HG03354 (cell line): Measurements from ENCODE around the gene ACTN4.

Experiments
- ATAC-seq: cut with Tn5 transposase; IDR thresholded peaks from one replicate; pipeline ENCODE4 v1.9.1; 2021; ENCODE audit warnings: mild to moderate bottlenecking; ENCODE audit not compliant: unreplicated experiment, poor library complexity, severe bottlenecking

Gene ACTN4

DNA sequence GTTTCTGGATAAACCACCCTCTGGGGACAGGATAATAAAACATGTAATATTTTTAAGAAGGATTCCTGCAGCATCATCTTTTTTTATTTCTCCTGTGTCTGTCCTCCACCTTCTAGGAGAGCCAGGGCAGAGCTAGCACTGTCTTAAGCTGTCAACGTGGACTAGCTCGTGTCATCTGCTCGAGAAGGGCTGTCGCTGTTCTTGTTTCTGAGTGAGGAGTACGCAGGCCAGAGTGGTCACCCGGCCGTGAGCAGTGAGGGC lies 83.0 kb downstream of the ACTN4 start:
- ATAC-seq, result no peak

DNA sequence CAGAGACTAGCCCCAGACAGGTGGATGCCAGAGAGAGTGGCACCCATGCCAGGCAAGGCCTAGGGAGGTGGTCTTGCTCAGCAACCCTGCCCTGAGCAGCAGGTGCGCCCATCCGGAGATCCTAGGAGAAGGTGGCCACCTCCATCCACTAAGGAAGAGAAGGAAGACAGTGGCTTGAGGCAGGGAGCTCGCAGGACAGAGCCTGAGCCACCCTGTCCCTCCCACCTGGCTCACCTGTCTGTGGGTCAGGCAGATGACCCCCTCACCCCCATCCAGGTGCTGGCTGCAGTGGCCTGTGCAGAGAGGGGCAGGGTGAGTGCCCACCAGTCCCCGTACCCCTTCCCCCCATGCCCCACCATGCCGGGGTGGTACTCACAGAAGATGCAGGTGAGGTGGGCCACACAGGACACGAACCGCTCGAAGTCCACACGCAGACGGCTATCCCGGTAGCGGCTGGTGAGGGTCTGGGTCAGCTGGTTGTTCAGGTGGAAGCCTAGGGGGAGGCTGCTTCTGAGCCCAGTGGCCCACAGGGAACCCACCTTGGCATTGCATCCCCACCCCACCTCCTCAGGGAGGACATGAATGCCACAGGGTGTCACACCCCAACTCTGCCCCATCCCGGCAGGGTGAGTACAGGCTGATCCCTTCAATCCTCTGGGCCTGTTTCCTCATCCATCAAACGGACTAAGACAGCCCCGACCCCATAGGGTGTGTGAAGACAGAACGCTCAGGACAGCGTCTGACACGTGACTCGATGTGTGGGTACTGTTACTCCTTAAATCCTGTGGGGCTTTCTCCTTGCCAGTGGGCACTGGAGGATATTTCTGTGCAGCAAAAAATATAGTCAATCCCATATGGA lies 83.5 kb downstream of the ACTN4 start:
- ATAC-seq, result no peak

DNA sequence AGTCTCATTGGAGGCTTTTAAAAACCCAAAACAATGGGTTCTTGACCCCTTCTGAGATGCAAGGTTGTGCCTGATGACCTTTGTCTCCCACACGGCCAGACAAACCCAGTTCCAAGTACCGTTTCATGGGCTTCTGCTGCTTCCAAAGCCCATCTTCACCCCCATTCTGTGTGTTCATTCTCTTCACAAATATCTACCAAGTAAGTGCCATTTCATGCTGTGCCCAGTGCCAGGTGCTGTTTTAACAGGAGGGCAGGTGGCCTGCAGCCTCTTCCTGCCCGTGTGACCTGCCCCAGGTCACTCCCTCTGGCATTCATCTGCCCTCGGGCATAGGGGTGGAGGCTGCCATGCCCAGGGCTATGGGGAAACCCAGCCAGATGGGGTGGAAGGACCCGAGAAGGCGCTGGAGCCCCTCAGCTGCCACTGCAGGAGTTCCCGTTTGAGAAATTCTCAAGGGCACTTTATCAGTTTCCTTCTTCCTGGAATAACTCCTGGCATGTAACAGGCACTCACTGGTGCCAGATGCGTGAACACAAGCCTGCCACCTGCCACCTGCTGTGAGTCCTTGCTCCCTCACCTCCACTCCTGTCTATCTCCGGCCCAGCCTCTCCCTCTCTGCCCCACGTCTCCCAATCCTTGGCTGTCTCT lies 84.3 kb downstream of the ACTN4 start:
- ATAC-seq, result no peak

DNA sequence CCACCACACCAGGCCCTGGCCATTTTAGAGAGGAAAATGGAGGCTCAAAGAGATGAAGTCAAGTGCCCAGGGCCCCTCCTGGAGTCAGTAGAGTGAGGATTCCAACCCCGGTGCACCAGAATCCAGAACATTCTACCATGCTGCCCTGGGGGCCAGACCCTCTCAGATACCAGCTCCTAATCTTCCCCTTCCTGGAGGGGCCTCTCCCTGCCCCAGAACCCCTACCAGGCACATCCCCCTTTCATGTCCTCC lies 85.7 kb downstream of the ACTN4 start:
- no peak for ATAC-seq

DNA sequence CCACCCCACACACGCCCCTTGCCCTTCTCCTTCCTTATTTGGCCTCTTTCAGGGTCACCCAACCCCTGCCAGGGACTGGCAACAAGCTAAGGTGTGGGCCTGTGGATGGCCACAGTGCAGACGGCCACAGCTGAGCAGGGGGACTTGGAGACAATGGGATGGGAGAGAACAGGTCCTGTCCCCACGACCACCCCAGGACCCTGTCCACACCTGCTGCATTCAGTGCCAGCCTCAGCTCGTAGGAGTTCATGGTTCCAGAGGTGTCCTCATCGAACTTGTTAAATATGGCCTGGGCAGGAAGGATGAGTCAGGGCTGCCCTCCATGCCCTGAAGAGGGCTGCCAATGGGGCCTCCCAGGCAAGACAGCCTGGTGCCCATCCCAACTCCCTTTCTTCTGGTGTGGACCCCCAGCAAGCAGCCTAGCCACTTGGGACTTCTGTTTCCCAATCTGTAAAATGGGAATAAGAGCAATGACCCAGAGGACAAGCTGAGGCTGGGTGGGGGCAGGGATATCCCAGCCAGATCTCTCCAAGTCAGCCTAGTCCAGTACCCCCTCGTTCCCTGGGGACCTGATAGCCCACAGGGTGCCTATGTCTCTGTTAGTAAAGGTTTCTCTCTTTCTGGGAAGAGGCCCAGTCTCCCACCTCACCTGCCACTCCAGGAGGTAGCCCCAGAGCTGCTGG lies 86.2 kb downstream of the ACTN4 start:
- ATAC-seq, result no peak

DNA sequence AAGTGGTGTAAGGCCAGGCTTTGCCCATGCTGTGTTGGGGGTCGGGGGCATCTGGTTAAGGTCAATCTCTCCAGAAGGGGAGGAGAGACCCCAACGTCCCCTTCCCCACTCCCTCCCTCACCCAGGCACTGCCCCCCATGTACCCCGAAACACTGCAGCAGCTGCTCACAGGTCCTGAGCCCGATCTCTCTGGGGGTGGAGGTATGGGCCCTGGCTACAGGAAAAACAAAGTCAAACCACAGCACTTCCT lies 86.7 kb downstream of the ACTN4 start:
- ATAC-seq, result no peak

DNA sequence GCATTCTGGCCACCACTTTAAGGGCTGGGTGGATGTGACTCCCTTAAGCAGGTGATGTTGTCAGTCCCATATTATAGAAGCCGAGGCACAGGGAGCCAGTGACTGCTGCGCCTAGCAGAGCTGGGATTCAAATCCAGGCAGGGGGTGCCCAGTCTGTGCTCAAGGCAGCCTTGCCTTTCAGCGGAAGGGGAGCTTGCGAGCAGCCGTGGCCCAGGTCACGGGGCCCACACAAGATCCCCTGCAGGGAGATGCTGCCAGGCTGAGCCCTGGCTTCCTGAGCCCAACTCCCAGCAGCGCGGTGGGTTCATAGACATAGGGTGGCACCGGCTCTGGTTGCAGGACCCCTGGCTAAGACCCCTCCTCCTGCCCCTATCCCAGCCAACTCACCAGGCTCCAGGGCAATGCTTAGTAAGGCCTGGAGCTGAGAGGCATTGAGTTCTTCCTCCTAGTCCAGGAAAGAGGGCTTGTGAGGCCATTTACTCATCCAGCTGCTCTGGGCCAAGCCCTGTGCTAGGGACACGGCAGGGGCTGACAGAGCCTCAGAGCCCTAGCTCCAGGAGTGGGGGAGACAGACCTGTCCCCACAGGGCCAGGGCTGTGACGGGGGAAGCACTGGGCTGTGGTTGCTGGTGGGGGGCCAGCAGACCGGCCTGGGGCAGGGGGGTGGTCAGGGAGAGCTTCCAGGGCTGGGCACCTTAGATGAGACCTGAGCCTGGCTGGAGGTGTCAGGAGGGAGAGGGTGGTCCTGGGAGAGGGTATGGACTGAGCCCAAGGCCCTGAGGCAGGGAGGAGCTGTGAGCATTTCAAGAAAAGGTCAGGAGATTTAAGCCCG lies 87.2 kb downstream of the ACTN4 start:
- no peak for ATAC-seq

DNA sequence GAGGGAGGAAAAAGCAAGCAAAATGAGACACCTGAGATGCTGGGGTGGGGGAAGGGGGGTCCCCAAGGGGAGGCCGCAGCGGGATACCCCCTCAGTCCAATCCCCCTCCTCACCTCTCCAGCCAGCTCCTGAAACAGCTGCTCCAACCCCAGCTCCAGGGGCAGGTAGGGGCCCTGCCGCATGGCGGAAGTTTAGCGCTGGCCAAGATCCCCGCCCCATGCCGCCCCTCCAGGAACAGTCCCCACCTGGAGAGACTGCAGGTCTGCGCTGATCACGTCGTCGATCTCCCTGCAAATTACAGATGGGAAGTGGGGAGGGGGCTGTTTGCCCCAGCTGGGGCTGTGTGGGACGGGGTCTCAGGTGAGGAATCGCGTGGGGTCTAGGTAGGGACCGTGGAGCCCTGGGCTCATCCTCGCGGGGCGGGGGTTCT lies 87.8 kb downstream of the ACTN4 start:
- ATAC-seq, result no peak

DNA sequence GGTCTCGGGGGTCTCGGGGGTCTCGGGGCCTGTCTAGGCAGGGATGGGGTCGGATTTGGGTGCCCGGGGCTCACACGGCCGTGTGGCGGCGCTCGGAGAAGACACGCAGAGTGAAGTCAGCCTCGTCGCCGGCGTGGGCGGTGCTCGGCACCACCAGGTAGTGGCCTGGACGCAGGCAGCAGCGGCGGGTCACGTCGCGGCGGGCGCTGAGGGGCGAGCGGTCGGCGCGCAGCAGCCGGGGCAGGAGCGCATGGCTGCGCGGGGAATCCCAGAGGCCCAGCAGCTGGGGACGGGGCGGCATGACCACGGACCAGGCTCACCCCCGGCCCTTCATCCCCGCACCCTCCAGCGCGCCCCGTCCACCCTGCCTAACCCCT lies 88.6 kb downstream of the ACTN4 start:
- ATAC-seq, result no peak

DNA sequence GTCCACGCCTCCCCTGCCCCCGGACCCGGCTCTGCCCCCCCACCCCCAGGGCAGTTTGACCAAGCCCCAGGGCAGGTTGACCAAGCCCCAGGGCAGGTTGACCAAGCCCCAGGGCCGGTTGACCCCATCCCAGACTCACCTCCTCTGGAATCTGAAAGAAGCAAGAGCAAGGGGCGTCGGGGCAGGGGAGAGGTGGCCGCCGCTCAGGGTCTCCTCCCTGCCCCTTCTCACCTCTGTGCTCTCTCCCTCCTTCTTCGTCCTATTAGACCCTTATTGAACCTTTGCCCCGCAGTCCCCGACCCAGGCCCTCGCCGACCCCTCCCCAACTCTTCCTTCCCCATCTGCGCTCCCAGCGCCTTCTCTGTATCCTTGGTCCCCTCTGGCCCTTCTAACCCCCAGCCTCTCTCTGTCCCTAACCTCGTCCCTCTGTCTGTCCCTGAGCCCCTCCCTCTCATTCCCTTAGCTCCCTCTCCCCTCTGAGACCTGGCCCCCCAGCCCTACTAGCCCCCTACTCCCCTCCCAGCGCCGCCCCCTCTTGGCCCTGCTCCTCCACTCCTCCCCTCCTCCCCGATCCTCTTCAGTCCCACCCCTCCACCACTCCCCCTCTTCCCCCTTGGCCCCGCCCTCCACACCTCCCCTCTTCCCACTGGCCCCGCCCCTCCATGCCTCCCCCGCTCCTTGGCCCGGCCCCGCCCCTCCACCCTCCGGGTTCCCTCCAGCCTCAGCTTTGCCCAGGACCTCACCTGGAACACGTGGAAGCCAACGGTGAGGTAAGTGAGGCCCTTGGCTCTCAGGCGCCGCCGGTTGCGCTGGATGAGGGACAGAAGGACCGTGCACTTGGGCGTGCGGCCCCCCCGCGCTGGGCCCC lies 89.2 kb downstream of the ACTN4 start:
- ATAC-seq, result no peak

DNA sequence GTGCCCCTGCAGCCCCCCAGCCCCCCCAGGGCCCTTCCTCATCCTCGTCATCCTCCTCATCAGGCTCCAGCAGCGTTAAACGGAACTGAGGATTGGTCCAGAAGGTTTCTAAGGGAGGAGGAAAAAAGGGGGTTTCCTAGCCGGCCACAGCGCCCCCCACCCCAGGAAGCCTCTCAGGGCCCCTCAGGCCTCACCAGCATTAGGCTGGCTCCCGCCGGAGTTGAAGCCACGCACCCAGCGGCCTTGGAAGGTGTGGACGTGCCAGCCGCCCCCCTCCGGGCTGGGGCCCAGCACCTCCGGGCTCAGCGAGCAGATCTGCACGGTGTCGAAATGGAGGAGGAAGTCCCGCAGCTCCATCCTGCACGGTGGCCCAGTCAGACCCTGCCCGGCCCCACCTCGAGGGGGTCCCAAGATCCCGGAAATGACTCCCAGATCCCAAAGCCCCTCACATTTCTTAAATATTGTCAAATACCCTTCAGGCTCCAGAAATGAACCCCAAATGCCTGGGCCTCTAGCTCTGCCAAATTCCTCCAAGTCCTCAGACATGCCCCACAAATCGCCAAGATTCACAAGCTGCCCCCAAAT lies 89.9 kb downstream of the ACTN4 start:
- no peak for ATAC-seq

DNA sequence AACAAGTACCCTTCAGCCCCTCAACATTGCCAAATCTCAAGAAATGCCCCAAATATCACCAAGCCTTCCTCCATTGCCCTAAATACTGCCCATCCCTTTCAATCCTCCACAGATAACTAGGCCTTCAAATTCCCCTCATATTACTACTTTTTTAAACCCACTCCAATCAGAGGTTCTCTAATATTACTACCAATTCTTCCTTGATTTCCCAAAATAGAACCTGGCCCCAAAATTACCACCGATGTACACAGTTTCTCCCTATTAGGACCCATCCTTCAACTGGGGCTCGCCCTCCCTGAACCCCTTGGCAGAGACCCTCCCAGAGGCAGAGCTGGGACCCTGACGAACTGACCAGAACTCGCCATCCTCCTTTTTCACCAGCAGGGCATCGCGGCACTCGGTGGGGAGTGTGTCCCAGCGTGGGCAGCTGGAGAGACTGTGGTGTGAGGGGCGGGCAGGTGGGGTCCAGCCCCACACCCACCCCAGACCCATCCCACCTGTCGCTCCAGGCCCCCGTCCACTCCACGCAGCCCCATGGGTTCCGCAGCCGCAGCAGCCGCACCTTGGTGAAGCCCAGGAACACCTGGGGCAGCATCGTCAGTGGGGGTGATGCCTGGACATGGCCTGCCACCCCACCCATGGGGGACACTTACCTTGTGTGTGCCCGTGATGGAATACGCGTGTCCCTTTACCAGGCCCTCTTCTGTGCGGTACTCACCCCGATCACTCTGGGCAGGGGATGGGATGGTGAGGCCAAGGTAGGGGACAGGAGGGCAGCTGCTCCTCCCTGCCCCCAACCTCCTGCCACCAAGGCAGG lies 90.7 kb downstream of the ACTN4 start:
- ATAC-seq, result no peak

DNA sequence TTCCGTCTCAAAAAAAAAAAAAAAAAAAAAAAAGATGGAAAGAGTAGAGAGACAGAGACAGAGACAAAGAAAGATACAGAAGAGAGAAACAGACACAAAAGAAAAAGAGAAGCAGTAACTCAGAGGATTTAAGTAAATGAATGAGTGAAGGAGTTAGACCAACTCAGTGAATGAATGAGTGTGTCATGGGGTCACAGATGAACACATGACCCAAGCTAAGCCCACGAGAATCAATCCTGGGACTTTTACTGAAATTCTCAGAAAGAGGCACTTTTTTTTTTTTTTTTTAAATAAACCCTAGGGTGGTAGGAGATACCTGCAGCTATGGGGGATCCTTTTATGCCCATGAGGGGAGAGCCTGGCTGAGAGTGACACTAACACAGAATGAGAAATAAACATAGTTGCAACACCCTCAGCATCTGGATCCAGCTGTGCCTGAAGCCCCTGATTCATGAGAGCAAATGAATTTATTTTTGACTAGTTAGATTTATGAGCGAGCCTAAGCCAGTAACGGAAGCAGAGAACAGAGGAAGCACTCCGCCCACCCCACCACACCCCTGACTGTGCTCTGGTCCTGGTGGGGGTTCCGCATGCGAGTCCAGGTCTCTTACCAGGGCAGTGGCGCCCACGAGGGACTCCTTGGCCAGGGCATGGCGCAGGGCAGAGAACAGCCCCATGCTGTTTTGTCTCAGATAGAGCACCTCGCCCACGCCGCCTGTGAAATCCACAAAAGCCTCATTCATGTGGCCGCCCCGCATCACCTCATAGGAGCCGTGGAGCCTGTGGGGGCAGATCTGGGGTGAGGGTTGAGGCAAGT lies 92.2 kb downstream of the ACTN4 start:
- ATAC-seq, result no peak

DNA sequence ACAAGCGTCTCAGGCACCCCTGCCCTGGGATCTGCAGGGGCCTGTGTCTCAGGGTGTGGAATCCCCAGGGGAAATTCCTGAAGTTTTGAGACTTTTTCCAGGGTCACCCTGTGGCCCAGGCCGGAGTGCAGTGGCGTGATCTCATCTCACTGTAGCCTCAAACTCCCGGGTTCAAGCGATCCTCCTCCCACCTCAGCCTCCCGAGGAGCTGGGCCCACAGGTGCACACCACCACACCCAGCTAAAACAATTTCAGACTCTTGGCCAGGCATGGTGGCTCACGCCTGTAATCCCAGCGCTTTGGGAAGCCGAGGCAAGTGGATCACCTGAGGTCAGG lies 92.8 kb downstream of the ACTN4 start:
- ATAC-seq, result no peak

DNA sequence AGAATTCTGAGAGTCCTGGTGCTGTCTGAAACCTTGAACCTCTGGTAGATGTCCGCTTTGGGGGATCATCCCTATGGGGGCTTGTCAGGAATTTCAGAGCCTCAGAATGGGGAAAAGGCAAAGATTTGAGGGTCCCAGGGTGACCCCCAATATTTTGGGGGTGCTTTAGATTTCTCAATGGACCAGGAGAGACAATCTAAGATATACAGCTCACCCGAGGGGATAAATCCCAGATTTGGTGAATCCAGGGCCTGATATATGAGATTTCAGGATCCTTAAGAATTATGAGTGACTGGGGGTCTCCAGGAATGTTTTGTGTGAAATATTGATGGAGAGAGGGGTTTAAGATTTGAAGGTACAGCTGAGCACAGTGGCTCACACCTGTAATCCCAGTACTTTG lies 93.5 kb downstream of the ACTN4 start:
- ATAC-seq, result no peak

DNA sequence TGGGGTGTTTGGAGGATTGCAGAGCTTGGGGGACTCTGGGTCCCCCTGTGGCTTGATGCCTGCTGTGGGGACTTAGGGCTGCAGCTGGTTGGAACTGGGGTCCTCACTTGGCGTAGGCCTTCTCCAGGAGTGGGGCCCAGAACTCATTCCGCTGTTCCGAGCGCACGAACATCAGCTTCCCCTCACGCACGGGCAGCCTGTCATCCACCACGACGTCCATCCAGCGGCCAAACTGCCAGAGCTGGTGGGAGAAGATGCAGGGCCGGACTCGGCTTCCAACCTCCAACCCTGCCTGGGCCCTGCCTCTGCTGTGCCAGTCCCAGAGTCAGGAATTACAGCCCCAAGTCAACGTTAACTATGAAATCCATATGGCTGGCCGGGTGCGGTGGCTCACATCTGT lies 94.2 kb downstream of the ACTN4 start:
- ATAC-seq, result no peak

DNA sequence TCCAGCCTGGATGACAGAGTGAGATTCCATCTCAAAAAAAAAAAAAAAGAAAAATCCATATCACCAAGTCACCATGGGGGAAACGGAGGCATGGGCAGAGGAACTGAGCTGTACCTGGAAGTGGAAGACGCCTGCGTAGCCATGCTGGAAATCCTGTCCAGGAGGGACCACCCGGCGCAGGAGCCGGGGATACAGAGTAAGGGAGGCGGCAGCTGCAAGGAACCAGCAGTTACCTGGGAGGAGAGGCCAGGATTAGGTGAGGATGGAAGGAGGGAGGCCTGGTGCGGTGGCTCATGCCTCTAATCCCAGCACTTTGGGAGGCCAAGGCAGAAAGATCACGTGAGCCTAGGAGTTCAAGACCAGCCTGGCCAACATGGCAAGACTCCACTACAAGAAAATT lies 94.8 kb downstream of the ACTN4 start:
- no peak for ATAC-seq

DNA sequence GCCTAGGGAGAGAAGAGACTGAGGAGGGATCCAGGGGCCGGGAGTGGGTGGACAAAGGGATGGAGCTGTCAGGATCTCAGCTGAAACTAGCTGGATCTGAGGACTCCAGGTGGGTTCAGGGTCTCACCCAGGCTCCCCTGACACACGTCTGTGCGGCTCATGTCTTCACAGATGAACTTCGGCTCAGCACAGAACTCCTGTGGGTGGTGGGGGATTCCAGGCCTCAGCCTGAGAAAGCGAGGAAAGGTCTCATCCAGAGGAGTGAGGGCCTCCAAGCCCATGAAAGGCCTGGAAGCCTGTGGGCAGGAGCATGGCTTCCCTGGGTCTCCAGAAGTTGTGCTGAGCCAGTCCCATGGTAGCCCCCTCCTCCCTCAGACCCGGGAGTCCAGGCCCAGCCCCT lies 95.5 kb downstream of the ACTN4 start:
- ATAC-seq, result no peak
